GM21576 (cell line): ENCODE results near the gene APOBEC3C.
"Not testable (repeated sequence)": the region's sequence is repeated elsewhere in the genome, so short reads cannot be mapped to it uniquely, and the experiment has no call there.

Experiments used
- ATAC-seq: cut with Tn5 transposase; IDR thresholded peaks from one replicate; pipeline ENCODE4 v1.9.1; 2021; ENCODE audit warnings: mild to moderate bottlenecking, moderate library complexity; ENCODE audit not compliant: unreplicated experiment

Gene APOBEC3C

DNA sequence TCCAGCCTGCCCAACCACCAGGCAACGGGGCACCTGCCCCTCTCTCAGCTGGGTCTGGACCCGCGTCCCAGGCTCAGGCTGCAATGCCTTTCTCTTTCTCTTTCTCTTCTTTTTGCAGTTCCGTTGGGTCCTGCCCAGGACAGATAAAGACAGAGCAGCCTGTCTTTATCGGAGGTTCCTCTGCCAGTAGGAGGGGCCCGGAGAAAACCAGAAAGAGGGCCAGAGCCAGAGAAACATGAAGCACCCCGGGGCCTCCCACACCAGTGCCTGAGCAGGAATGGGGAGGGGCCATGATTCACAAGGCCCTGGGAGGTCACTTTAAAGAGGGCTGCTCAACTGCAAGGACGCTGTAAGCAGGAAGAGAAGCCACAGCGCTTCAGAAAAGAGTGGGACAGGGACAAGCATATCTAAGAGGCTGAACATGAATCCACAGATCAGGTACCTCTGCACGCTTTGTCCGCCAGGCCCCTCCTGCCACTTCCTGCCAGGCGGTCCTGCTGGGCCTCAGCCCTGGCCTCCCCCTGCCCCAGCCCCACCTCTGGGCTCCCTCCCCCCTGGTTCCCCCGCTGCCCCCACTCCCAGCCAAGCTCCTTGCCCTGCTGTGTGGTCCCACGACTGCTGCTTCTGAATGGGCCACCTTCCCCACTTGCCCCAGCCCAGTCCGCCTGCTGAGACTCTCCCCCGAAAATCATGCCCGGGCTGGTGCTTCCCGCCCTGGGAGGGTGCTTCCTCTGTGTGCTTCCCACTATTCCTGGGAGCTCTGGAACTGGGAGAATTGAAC lies at the start of gene APOBEC3C:
TSS of gene APOBEC3C (plus strand) at position 316 of the 781 bp plus-strand sequence. CDS start at position 422, 106 bp downstream.
- ATAC-seq = peak; percentile 86

DNA sequence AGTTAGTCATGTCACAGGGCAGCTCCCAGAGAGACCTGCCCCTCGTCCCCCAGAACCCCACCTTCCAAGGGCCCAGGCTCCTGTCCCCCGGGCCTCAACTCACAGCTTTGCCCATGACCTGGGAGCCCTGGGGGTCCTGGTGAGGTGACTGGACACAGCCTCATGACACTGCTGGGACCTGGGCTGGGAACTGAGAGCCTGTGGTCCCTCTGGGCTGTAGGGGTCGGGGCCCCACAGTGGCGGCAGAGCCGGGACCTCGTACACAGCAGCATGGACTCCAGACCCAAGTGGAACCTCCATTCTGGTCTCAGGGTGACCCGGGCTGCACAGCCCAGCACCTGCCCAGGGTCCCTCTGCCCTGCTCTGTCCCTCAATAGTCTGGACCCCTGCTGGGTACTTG lies 49.8 kb upstream of the APOBEC3C start:
- no peak for ATAC-seq

DNA sequence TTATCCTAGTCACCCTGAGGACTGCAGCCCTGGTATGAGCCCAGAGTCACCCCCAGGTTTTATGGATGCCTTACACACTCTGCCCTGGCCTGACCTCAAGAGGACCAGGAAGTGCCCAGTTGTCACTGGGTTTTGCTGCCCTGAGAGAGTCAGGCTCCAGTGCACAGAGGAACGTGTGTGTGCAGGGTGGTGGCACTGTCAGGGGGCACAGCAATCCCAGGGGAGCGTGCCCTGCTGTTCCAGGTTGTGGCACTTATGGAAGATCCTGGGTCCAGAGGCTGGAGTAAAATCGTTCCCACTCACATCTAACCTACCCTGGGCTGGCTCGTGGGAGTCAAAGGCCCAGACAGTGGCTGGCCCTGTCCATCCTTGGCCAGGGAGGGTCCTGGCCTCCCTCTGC lies 49.1 kb upstream of the APOBEC3C start:
- ATAC-seq = no peak

DNA sequence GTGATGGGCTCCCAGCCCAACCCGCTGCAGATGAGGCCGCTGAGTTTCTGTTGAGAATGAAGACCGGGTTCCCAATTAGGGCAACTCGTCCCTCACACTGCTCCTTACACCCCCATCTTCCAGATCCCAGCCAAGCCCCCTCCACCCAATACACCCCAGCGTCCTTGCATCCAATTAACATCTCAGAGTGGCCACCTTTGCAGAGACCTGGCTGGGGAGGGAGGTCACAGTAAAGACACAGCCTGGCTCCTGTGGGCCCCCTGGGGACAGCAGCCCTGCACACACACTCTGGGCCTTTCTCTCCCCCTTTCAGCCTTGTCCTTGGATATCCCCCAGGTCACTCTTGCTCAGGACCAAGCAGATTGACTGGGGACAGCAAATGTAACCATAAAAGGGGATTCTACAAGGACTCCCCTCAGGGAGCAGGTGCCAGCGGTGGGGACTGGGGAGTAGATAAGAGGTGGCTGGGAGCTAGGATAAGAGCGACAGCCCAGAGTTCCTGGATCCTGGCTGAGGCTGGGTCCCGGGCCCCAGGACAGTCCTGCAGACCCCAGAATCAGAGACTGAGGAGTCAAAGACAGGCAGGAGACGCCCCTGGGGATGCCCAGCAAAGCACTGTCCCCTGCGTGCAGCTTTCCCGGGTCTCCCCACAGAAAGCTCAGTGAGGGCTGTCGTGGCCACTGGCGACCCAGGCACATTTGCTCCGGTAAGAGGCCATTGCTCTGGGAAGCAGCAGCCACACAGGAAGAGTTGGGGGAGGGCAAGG lies 48.3 kb upstream of the APOBEC3C start:
- no peak for ATAC-seq

DNA sequence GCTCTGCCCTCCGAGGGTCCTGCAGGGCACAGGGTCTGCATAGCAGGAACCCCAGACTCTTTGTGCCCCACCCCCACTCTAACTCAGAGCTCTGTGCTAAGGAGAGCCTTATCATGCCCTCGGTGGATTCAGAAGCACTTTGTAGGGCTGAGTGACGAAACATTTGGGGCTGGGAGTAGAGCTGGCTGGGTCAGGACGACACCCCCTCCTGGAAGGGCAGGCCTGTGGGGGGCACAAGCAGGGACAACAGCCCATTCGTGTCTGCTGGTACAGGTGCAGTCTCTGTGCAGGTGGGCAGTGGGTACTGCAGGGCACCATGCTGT lies 47.7 kb upstream of the APOBEC3C start:
- no peak for ATAC-seq

DNA sequence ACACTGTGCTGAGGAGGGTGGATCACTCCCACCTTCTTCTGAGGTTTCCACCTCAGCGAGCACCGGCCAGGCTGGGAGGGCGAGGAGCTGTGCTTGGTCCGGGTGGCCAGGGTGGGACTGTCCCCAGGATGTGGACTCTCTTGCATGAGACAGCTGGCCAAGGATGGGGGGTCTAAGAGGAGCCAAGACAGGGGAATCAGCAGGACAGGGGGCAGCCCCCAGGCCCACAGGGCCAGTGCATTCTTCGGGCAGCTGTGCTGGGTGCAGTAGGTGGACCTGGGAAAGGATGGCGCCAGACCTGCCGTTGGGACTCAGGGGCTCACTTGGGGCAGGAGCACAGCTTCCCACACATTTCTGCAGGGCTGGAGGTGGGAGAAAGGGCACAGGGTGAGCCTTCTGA lies 47.1 kb upstream of the APOBEC3C start:
- no peak for ATAC-seq

DNA sequence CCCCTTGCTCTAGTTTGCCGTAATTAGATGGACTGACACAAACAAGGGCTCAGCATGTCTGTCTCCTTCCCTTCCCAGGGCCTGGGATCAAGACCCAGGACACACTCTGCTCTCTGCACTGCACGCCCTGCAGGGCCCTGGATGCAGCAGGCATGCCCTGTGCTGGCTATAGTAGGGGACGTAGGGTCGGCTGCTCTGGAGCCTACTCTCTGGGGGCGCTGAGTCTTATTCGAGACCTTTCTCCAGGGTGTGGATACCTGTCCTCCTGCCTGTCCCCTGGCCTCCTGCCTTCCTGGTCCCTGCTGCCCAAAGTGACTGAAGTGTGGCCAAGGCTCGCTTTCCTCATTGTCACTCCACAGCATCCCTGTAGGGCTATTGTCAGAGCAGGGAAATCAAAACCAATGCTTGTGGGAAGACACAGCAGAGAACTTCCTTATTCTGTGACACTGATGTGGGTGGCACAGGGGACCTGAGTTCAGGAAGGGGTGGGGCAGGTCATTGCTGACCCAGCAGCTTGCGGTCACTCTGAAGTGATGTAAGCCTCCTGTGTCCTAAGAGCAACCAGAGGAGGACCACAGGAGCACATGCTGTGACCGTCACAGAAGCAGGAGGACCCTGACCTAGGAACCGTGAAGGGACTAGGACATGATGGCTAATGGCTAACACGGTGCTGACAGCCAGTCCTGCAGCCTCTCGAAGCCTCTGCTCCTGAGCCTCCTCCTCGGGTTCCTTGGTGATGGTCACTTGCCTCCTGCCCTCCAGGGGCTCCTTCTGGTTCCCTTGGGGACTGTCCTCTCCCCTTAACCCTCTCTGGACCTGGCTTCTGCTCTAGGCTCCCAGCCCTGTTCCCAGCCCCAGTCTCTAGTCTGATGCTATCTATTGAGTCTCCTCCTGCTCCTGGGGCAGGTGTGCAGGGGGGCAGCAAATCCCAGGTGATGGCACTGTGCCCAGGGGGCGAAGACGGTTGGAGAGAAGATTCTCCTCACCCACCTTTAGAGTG lies 46.3 kb upstream of the APOBEC3C start:
- no peak for ATAC-seq

DNA sequence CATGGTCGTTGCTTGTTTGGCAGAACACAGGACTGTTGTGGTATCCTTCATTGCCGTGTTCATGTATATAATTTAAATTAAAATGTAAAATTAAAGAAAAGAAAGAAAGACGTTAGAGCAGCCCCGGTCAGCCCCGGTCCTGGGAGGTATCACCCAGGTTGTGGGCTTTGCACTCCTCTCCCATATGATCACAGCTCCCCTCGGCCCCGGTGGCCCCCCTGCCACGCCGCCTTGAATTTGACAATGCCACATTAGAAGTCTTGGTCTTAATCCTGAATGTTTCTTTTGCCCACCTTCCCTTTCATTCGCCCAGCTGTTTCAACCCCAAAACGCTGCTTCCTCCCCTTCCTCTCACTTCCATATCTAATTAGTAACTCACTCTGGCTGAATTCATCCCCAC lies 45.3 kb upstream of the APOBEC3C start:
- ATAC-seq = no peak

DNA sequence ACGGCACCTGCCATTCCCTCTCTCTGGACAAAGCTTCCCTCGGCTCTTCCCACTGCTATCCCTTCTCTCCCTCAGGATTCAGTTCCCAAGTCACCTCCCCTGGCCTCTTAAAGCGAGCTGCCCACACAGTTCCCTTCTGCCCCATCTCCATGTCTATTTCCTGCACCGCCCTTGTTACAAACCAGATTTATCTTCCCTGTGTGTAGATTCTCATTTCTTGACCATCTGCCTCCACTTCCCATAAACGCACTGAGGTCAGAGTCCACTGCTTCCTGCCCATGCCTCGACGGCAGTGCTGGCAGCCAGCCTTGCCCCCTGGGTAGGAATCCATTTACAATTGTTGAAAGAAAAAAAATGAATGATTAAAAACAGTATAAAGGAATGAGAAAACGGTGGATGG lies 43.5 kb upstream of the APOBEC3C start:
- ATAC-seq = no peak

DNA sequence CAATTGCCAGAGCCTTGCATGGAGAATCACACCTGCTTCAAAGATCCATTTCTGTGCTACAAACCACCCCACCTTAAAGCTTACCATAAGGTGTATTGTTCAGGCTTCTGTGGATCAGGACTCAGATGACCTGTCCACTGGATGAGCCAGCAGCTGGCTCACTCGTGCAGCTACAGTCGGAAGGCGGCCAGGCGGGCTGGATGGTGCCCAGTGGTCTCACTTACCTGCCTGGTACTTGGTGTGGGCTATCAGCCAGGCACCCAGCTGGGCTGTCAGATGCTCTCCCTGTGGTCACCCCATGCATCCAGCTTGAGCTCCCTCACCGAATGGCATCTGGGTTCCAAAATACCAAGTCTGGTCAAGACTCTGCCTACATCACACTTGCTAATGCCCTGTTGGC lies 42.9 kb upstream of the APOBEC3C start:
- no peak for ATAC-seq

DNA sequence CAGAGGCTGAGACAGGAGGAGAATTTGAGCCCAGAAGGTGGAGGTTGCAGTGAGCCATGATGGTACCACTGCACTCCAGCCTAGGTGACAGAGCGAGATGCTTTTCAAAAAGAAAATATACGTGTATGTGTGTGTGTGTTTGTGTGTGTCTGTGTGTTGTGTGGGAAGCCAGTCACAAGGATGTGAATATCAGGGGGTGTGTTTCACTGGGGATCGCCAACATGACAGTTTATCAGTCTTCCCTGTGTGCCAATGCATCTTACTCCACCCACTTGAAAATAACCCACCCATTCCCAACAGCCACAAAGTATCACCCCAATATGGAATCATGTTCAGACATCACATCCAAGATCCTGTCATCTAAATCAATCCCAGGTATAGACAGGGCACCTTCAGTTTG lies 42.3 kb upstream of the APOBEC3C start:
- ATAC-seq = no peak

DNA sequence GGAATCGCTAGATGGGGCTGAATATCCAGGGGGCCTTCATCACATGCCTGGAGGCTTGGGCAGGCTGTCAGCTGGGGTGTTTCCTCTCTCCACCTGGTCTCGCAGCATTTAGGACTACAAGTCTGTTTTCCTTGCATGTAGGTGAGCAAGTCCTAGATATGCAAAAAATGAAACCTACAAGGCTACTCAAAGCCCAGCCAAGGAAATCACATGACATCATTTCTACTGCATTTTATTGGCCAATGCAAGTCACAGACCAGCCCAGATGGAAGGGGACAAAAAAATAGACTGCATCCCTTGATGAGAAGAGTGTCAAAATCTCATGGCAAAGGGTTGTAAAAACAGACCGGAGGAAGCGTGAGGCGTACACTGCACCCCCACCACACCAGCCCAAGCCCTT lies 41.5 kb upstream of the APOBEC3C start:
- ATAC-seq = no peak

DNA sequence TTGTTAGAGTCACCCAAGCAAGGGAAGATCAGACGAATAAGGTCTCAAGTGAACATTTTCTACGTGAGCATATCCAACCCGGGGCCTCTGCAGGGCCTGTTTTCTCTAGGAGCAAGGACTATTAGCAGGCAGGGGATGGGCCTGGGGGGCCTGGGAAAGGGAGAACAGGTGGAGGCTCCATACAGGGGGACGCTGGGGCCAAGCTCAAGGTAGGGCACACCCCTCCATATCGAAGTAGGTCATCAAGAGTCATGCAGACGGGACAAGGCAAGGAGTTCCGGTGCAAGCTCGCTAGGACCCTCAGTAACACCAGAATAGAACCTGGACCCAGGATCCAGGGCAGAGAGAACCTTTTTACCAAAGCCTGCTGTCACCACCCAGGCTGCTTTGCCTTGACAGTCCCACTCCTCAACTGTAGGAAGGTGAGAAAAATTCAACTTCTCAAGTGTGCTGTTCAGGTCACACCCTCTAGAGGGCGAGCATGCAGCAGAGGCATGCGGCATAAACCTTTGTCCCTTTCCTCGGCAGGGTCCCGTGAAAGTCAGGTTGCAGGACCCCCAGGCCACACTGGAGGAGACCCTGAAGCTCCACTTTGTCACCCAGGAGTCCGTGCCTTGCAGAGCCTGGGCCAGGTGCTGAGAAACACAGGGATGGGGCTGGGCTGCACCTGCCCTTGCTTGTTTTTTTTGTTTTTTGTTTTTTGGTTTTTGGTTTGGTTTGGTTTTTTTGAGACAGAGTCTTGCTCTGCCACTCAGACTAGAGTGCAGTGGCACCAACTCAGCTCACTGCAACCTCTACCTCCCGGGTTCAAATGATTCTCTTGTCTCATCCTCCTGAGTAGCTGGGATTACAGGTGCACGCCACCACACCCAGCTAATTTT lies 40.5 kb upstream of the APOBEC3C start:
- ATAC-seq = no peak

DNA sequence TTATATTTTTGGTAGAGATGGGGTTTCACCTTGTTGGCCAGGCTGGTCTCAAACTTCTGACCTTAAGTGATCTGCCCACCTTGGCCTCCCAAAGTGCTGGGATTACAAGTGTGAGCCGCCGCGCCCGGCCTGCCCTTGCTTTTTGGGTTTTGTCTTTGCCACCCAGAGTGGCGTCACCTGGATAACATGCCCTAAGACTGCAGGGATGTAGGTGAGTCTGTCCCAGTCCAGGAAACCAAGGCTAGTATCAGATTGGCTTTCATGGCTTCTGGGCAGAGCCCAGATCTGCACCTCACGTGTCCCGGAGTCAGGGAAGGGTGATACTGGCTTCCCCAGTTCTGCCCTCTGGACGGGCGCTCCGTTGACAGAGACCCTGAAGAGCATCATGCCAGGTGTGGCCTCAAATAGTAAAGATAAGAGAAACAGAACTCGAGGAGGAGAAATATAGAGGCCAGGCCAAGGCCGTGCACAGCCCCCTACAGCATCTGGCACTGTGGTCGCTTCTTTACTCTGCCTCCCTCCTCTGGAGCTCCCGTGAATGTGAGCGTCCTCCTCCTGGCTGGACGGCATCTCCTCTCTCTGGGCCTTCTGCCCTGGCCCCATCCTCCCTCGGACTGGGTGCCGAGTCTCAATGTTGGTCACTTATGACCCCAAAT lies 39.8 kb upstream of the APOBEC3C start:
- ATAC-seq = no peak

DNA sequence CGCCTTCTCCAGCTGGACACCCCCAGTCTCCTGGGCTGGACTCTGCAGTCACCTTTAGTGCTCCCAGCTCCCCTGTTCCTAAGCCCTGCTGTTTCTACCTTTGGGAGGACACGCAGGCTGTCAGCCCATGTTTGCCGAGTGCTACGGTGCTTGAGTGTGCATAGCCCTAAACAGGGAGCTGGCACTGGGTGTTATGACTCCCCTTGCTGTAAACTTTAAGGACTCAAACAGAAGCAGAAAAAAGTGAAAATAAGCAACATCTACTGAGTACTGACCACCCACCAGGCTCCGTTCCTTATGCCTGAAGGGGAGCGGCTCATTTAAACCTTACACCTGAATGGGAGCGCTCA lies 39.3 kb upstream of the APOBEC3C start:
- ATAC-seq = no peak

DNA sequence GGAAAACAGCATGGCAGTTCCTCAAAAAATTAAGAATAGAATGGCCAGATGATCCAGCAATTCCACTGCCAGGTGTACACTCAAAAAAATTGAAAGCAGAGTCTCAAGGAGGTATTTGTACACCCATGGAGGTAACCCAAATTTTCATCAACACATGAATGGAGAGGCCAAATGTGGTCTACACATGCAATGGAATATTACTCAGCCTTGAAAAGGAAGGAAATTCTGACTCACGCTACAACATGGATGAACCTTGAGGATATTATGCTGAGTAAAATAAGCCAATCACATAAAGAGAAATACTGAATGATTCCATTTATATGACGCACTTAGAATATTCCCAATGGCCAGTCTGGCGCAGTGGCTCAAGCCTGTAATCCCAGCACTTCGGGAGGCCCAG lies 36.8 kb upstream of the APOBEC3C start:
- ATAC-seq = not testable (repeated sequence)

DNA sequence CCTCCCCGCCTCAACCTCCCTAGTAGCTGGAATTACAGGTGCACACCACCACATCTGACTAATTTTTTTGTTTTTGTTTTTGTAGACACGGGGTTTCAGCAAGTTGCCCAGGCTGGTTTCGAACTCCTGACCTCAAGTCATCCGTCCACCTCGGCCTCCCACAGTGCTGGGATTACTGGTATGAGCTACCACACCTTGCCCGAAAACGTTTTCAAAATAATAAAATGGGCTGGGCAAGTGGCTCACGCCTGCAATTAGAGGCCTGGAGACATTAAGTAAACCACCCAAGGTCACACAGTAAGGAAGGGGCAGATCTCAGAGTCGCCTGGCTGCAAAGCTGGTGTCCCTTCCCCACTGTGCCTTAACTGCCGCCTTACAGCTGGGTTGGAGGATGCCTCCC lies 33.5 kb upstream of the APOBEC3C start:
- ATAC-seq = not testable (repeated sequence)

DNA sequence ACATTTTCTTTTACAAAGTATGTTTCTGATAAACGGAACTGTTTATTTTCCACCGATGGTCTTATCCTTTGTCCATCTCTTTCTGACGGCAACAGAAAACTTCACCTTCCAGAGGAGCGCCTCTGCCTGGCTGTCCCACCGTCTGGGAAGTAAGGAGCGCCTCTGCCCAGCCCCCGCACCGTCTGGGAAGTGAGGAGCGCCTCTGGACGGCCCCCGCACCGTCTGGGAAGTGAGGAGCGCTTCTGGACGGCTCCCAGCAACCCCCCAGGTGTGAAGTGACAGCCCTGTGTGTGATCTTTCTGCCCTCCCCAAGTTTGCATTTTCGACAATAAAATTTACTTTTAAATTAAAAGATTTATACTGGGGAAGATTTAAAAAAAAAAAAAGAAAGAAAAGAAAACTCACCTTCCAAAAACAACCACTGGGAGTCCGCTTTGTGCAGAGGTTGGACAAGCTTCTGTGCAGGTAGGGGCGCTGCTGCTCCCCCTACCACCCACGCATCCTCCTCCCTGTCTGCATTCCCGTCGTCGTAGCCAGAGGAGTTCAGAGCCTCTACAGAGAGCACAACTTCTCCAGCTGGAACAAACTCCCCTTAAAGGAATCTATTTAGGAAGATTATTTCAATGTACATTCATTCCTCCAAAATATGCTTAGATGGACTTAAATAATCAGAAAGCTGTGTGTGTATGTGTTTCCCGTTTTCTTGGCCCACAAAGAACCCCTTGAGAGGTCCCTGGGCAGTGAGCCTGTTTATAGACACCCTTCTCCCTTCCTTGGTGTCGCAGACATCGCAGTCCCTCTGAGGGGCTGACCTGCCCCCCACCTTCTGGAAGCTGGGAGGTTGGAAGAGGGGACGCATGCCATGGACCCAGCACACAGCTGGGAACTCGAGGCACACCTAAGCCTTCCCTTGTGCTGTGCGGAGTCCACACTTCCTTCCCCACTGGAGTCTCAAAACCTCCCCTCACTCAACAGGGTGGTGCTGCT lies 32.8 kb upstream of the APOBEC3C start:
- no peak for ATAC-seq
